Measurements from ENCODE around the gene IRS1.

GRCh38 chr2:226691255-226691654, 108.4 kb downstream of the IRS1 start:
- TF ChIP-seq CTCF (IDR thresholded peaks at IDR 0.05; ENCODE audit: low read depth, low read length), result no peak
- no peak for TF ChIP-seq EZH2phosphoT487 (IDR thresholded peaks at IDR 0.05; ENCODE audit: low read depth)
